GM12865 (cell line): Measurements from ENCODE around the gene RARRES2.

Experiments used
- DNase-seq: peaks from one replicate; pipeline ENCODE4 v3.0.0; 2010; ENCODE audit warnings: low read depth
- H3K4me3 ChIP-seq: 2 replicates; pipeline ENCODE4 v1.5.1; 2011; ENCODE audit warnings: mild to moderate bottlenecking, low read depth, low read length, control low read depth
- TF ChIP-seq, protein P1 (sequence below): IDR thresholded peaks from 2 replicates; pipeline ENCODE4 v1.5.1; 2011; ENCODE audit warnings: low read length, control low read depth, low read depth, inconsistent platforms; ENCODE audit not compliant: insufficient read depth; ENCODE audit errors: missing control alignments

RARRES2 gene

GRCh38 chr7:150343225-150343624 is 1.8 kb upstream of the RARRES2 start:
- TF ChIP-seq, protein P1, sequence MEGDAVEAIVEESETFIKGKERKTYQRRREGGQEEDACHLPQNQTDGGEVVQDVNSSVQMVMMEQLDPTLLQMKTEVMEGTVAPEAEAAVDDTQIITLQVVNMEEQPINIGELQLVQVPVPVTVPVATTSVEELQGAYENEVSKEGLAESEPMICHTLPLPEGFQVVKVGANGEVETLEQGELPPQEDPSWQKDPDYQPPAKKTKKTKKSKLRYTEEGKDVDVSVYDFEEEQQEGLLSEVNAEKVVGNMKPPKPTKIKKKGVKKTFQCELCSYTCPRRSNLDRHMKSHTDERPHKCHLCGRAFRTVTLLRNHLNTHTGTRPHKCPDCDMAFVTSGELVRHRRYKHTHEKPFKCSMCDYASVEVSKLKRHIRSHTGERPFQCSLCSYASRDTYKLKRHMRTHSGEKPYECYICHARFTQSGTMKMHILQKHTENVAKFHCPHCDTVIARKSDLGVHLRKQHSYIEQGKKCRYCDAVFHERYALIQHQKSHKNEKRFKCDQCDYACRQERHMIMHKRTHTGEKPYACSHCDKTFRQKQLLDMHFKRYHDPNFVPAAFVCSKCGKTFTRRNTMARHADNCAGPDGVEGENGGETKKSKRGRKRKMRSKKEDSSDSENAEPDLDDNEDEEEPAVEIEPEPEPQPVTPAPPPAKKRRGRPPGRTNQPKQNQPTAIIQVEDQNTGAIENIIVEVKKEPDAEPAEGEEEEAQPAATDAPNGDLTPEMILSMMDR, result no peak
- DNase-seq, result no peak
- H3K4me3 ChIP-seq, result no peak overlapping the region

GRCh38 chr7:150342121-150342408 is 636 bp upstream of the RARRES2 start:
- TF ChIP-seq, protein P1, result no peak
- no peak for DNase-seq
- no peak overlapping the region for H3K4me3 ChIP-seq

DNA sequence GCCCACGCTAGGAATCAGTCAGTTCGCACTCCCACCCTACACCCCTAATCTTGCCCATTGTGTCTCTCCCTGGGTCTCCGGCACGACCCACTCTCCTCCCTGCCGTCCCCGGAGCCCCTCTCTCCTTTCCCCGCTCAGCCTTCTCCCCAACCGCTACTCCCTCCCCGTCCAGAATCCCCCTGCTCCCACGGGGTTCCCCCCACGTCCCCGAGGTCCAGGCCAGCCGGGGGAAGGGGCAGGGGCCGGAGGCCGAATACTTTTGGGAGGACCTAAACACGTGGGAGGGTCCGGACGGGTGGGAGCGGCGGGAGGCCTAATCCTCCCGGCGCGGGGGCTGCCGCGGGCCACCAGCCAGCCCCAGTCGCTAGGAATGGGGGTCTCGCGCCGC is 560 bp downstream of the RARRES2 start:
- DNase-seq, result no peak
- H3K4me3 ChIP-seq, result no peak overlapping the region
- TF ChIP-seq, protein P1, result no peak

GRCh38 chr7:150340024-150340749 is 1.2 kb downstream of the RARRES2 start:
- DNase-seq, result no peak
- TF ChIP-seq, protein P1, result no peak
- H3K4me3 ChIP-seq, result no peak overlapping the region

DNA sequence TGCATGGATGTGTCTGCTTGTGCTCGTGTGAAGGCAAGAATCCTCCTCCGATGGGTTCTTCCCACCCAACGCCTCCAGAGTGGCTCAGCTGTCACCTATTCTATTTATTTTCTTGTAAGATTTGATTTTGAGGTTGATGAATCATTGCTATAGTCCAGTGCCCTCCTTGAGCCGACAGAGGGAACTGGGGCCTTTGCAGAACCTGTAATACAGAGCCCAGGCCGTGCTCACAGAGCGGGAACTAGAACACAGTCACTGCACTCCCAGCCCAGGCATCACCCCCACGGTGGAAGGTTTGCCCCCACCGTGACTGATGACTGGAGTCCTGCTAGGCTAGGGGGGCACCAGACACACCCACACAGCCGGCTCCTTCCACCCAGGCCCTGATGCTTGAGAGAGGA is 2.0 kb downstream of the RARRES2 start:
- H3K4me3 ChIP-seq, result no peak overlapping the region
- DNase-seq, result no peak
- TF ChIP-seq, protein P1, result no peak

DNA sequence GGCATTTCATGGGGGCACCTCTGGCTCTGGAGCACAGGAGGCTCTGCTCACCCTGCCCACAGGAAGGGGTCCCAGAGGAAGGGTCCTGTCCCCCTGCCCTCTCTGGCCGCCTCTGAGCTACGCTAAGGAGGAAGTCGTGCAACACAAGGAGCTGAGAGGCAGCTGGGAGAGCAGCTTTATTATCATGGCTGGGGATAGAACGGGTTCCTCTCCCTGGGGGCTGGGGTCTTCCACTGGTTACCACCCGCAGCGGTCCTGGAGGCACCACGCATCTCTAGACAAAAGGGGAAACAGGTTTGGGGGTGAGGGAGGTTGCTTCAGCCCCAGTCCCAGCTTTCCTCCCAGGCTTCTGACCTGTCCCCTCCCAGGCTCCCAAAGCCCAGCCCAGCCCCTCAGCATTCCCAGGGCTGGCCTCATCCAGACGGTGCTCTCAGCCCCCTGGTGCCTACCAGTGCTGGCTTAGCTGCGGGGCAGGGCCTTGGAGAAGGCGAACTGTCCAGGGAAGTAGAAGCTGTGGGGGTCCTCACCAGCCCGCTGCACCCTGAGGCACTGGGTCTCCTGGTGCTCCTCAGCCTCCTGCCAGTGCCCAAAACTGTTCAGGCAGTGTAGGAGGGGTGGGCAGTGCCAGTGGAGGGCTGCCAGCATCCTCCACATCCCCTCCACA is 3.1 kb downstream of the RARRES2 start:
- no peak overlapping the region for H3K4me3 ChIP-seq
- TF ChIP-seq, protein P1, result no peak
- no peak for DNase-seq

- no peak overlapping the region for H3K4me3 ChIP-seq
- DNase-seq, result no peak
- TF ChIP-seq, protein P1, result no peak
Measured at GRCh38 chr7:150337659-150338081, 3.8 kb downstream of the RARRES2 start.
